ENCODE data around the gene SPACA7. TPM values are rescaled to one million over a fixed set of nuclear protein-coding genes. Genes with fewer than 3 reads are reported as not detected.

SPACA7 gene
- total RNA-seq, 1 donor from 2014 or later = not detected

GRCh38 chr13:112477070-112477619, 101.0 kb downstream of the SPACA7 start:
- no peak overlapping the region for H3K27ac Mint-ChIP-seq (ENCODE audit: unreplicated experiment)
- DNase-seq (ENCODE audit: low spot score) = no peak
- H3K27me3 Mint-ChIP-seq (ENCODE audit: low read depth) = no peaks in the 10 kb centered on the region
- H3K4me1 Mint-ChIP-seq (ENCODE audit: low read depth) = no peaks in the 10 kb centered on the region
- H3K9me3 Mint-ChIP-seq (ENCODE audit: low read depth) = peaks cover 21% of the 10 kb centered on the region
- TF ChIP-seq, protein P1, sequence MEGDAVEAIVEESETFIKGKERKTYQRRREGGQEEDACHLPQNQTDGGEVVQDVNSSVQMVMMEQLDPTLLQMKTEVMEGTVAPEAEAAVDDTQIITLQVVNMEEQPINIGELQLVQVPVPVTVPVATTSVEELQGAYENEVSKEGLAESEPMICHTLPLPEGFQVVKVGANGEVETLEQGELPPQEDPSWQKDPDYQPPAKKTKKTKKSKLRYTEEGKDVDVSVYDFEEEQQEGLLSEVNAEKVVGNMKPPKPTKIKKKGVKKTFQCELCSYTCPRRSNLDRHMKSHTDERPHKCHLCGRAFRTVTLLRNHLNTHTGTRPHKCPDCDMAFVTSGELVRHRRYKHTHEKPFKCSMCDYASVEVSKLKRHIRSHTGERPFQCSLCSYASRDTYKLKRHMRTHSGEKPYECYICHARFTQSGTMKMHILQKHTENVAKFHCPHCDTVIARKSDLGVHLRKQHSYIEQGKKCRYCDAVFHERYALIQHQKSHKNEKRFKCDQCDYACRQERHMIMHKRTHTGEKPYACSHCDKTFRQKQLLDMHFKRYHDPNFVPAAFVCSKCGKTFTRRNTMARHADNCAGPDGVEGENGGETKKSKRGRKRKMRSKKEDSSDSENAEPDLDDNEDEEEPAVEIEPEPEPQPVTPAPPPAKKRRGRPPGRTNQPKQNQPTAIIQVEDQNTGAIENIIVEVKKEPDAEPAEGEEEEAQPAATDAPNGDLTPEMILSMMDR (IDR thresholded peaks at IDR 0.05) = no peak
- no peak overlapping the region for H3K4me3 Mint-ChIP-seq (ENCODE audit: unreplicated experiment)
- H3K36me3 Mint-ChIP-seq (ENCODE audit: low read depth) = peaks cover 2% of the 10 kb centered on the region

- no peak overlapping the region for H3K4me3 Mint-ChIP-seq (ENCODE audit: unreplicated experiment)
- peaks cover 23% of the 10 kb centered on the region for H3K9me3 Mint-ChIP-seq (ENCODE audit: low read depth)
- no peak overlapping the region for H3K27ac Mint-ChIP-seq (ENCODE audit: unreplicated experiment)
- H3K36me3 Mint-ChIP-seq (ENCODE audit: low read depth) = peaks cover 10% of the 10 kb centered on the region
- H3K4me1 Mint-ChIP-seq (ENCODE audit: low read depth) = no peaks in the 10 kb centered on the region
- TF ChIP-seq, protein P1 (IDR thresholded peaks at IDR 0.05) = no peak
- H3K27me3 Mint-ChIP-seq (ENCODE audit: low read depth) = no peaks in the 10 kb centered on the region
- no peak for DNase-seq (ENCODE audit: low spot score)
Measured at GRCh38 chr13:112479389-112479788, 103.2 kb downstream of the SPACA7 start.

- Mint-ChIP-seq H3K4me1 (ENCODE audit: low read depth) (peaks cover 4% of the 10 kb centered on the region), H3K27ac (ENCODE audit: unreplicated experiment) (no peak overlapping the region), H3K36me3 (ENCODE audit: low read depth) (peaks cover 9% of the 10 kb centered on the region), H3K9me3 (ENCODE audit: low read depth) (peaks cover 21% of the 10 kb centered on the region), H3K4me3 (ENCODE audit: unreplicated experiment) (no peak overlapping the region), H3K27me3 (ENCODE audit: low read depth) (no peaks in the 10 kb centered on the region)
- TF ChIP-seq, protein P1 (IDR thresholded peaks at IDR 0.05) = no peak
- DNase-seq (ENCODE audit: low spot score) = no peak
Measured at GRCh38 chr13:112481458-112481857, 105.3 kb downstream of the SPACA7 start.

GRCh38 chr13:112483299-112483698, 107.1 kb downstream of the SPACA7 start:
- Mint-ChIP-seq H3K27ac (ENCODE audit: unreplicated experiment) (no peak overlapping the region), H3K4me1 (ENCODE audit: low read depth) (peaks cover 7% of the 10 kb centered on the region), H3K36me3 (ENCODE audit: low read depth) (peaks cover 12% of the 10 kb centered on the region), H3K4me3 (ENCODE audit: unreplicated experiment) (no peak overlapping the region), H3K27me3 (ENCODE audit: low read depth) (no peaks in the 10 kb centered on the region), H3K9me3 (ENCODE audit: low read depth) (peaks cover 21% of the 10 kb centered on the region)
- TF ChIP-seq, protein P1 (IDR thresholded peaks at IDR 0.05) = no peak
- no peak for DNase-seq (ENCODE audit: low spot score)

Other genes with a start within 250 kb of the SPACA7 start
- gene TUBGCP3, start 211.8 kb downstream of the SPACA7 start, total RNA-seq = 16.3 to 32.4 TPM (median 18.5 TPM) in 3 replicates

All from chondrocyte (in vitro differentiated cells).